CD14-positive monocyte (primary cell): ENCODE results near the gene GDF9. TPM values are rescaled to one million over a fixed set of nuclear protein-coding genes. Genes with fewer than 3 reads are reported as not detected.

Source experiments
- DNase-seq, 3 donors: peaks; one replicate each; pipeline ENCODE4 v3.0.0-alpha.2; 2011 to 2022
- H2AFZ ChIP-seq: 2 replicates; pipeline ENCODE4 v1.6.0; 2012; ENCODE audit warnings: mild to moderate bottlenecking, low read depth, low read length, inconsistent platforms; ENCODE audit not compliant: insufficient read depth, poor library complexity, severe bottlenecking
- H3K27ac ChIP-seq, 2 donors: 1 replicate in 1 of 2; 2 replicates in 1 of 2; pipeline ENCODE4 v1.5.1; 2012 to 2013; ENCODE audit warnings: low read length in 2 of 2, control low read depth in 1 of 2, inconsistent platforms in 1 of 2, low read depth in 1 of 2, mild to moderate bottlenecking in 1 of 2
- H3K27me3 ChIP-seq, 2 donors: one replicate each; pipeline versions ENCODE4 v1.6.0 to v1.6.1; 2011 to 2013; ENCODE audit warnings: low read length in 2 of 2; ENCODE audit not compliant: control insufficient read depth in 2 of 2, insufficient read depth in 2 of 2
- H3K36me3 ChIP-seq, 2 donors: replicated peaks in 1 of 2; 1 replicate in 1 of 2; 2 replicates in 1 of 2; pipeline versions ENCODE4 v1.5.1 to v1.6.1; 2012 to 2013; ENCODE audit warnings: low read length in 2 of 2, control low read depth in 1 of 2, inconsistent platforms in 1 of 2, mild to moderate bottlenecking in 1 of 2; ENCODE audit not compliant: insufficient read depth in 2 of 2, control insufficient read depth in 1 of 2
- H3K4me1 ChIP-seq, 2 donors: 1 replicate in 1 of 2; 2 replicates in 1 of 2; pipeline versions ENCODE4 v1.5.1 to v1.6.1; 2012 to 2013; ENCODE audit warnings: low read length in 2 of 2, control low read depth in 1 of 2, inconsistent platforms in 1 of 2, mild to moderate bottlenecking in 1 of 2, moderate library complexity in 1 of 2; ENCODE audit not compliant: insufficient read depth in 2 of 2, control insufficient read depth in 1 of 2
- H3K4me2 ChIP-seq: replicated peaks from 2 replicates; pipeline ENCODE3; 2012; ENCODE audit warnings: low read length, moderate library complexity, mild to moderate bottlenecking; ENCODE audit not compliant: poor library complexity, severe bottlenecking; ENCODE audit errors: extremely low read depth
- H3K4me3 ChIP-seq, 3 experiments: fragments of 200-600 bp in 1 of 3; sonication (generic) in 1 of 3; replicated peaks in 1 of 3; 1 replicate in 2 of 3; 2 replicates in 1 of 3; pipeline ENCODE4 v1.5.1; 2011 to 2013; ENCODE audit warnings: low read length in 3 of 3, mild to moderate bottlenecking in 3 of 3, control low read depth in 2 of 3, low read depth in 2 of 3, inconsistent platforms in 1 of 3, moderate library complexity in 1 of 3
- H3K79me2 ChIP-seq: 2 replicates; pipeline ENCODE4 v1.6.0; 2012; ENCODE audit warnings: mild to moderate bottlenecking, control low read depth, inconsistent platforms, low read length, moderate library complexity; ENCODE audit not compliant: insufficient read depth
- H3K9ac ChIP-seq: 2 replicates; pipeline ENCODE4 v1.6.0; 2017; ENCODE audit warnings: low read length, mild to moderate bottlenecking; ENCODE audit not compliant: insufficient read depth, poor library complexity, severe bottlenecking
- H3K9me3 ChIP-seq, 2 donors: replicated peaks in 1 of 2; 1 replicate in 1 of 2; 2 replicates in 1 of 2; pipeline versions ENCODE4 v1.5.1 to v1.6.1; 2012 to 2013; ENCODE audit warnings: low read length in 2 of 2, control low read depth in 1 of 2; ENCODE audit not compliant: control insufficient read depth in 1 of 2, insufficient read depth in 1 of 2
- H4K20me1 ChIP-seq: 2 replicates; pipeline ENCODE4 v1.6.0; 2012; ENCODE audit warnings: mild to moderate bottlenecking, low read length, control low read depth, moderate library complexity; ENCODE audit not compliant: insufficient read depth
- H3K27ac Mint-ChIP-seq, 7 donors: one replicate each; pipeline ENCODE4 v1.8.0; 2020; ENCODE audit warnings: mild to moderate bottlenecking in 7 of 7, mixed read lengths in 7 of 7, moderate library complexity in 6 of 7, inconsistent platforms in 2 of 7
- H3K27me3 Mint-ChIP-seq, 3 donors: one replicate each; pipeline ENCODE4 v1.8.0; 2021 to 2022; ENCODE audit warnings: low read depth in 3 of 3, mild to moderate bottlenecking in 3 of 3, mixed read lengths in 3 of 3, moderate library complexity in 3 of 3, inconsistent platforms in 1 of 3
- H3K36me3 Mint-ChIP-seq, 2 donors: one replicate each; pipeline ENCODE4 v1.8.0; 2020; ENCODE audit warnings: mixed read lengths in 2 of 2, inconsistent platforms in 1 of 2, mild to moderate bottlenecking in 1 of 2
- H3K4me1 Mint-ChIP-seq: one replicate; pipeline ENCODE4 v1.8.0; 2020; ENCODE audit warnings: mild to moderate bottlenecking, mixed read lengths
- H3K4me3 Mint-ChIP-seq, 2 donors: one replicate each; pipeline ENCODE4 v1.8.0; 2020; ENCODE audit warnings: mild to moderate bottlenecking in 2 of 2, mixed read lengths in 2 of 2, moderate library complexity in 1 of 2
- H3K9me3 Mint-ChIP-seq, 7 donors: one replicate each; pipeline ENCODE4 v1.8.0; 2020 to 2022; ENCODE audit warnings: mixed read lengths in 7 of 7, mild to moderate bottlenecking in 6 of 7, moderate library complexity in 6 of 7, inconsistent platforms in 2 of 7
- WGBS: methylation state at CpG from one replicate; pipeline ENCODE4 v1.1.5; 2013; ENCODE audit warnings: missing lambda C conversion rate; ENCODE audit not compliant: insufficient coverage; 5-methylcytosine and 5-hydroxymethylcytosine counted together
- intact Hi-C, 2 donors: fragments of 100-400 bp; cut with micrococcal nuclease; formaldehyde crosslinking; loops; one replicate each; pipeline versions ENCODE4 v1.15.0 to v1.15.1; 2023
- polyA plus RNA-seq, 3 donors: library from polyadenylated mRNA; depleted of rRNA in 1 of 3; unstranded in 2 of 3; stranded (reverse) in 1 of 3; fragments of 300-500 nt in 2 of 3; fragments of >200 nt in 1 of 3; fragmentation: Illumina TruSeq in 2 of 3; gene quantifications; 1 replicate in 2 of 3; 2 replicates in 1 of 3; pipeline ENCODE4 v1.2.3, GENCODE V29; 2012 to 2021
- TF ChIP-seq, protein P1 (sequence below): fragments of 200-600 bp; IDR thresholded peaks from one replicate; pipeline ENCODE4 v1.8.0; 2022; ENCODE audit warnings: antibody characterized with exemption, mild to moderate bottlenecking

The GDF9 gene
- polyA plus RNA-seq, 3 donors, result 0.55 TPM; not detected in 2

GRCh38 chr5:132825033-132825833 is 41.0 kb downstream of the GDF9 start:
- TF ChIP-seq, protein P1, sequence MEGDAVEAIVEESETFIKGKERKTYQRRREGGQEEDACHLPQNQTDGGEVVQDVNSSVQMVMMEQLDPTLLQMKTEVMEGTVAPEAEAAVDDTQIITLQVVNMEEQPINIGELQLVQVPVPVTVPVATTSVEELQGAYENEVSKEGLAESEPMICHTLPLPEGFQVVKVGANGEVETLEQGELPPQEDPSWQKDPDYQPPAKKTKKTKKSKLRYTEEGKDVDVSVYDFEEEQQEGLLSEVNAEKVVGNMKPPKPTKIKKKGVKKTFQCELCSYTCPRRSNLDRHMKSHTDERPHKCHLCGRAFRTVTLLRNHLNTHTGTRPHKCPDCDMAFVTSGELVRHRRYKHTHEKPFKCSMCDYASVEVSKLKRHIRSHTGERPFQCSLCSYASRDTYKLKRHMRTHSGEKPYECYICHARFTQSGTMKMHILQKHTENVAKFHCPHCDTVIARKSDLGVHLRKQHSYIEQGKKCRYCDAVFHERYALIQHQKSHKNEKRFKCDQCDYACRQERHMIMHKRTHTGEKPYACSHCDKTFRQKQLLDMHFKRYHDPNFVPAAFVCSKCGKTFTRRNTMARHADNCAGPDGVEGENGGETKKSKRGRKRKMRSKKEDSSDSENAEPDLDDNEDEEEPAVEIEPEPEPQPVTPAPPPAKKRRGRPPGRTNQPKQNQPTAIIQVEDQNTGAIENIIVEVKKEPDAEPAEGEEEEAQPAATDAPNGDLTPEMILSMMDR, result no peak
- no peak overlapping the region for H3K27ac Mint-ChIP-seq
- H3K27me3 ChIP-seq, result peaks cover 45 to 87% of the 10 kb centered on the region in 2 donors
- peaks cover 0 to 21% (median 13%) of the 10 kb centered on the region in 7 donors for H3K9me3 Mint-ChIP-seq
- H4K20me1 ChIP-seq, result peaks cover 86% of the 10 kb centered on the region
- DNase-seq, result no peak
- peaks cover 13 to 35% of the 10 kb centered on the region in 2 donors for H3K4me1 ChIP-seq
- peaks cover 33% of the 10 kb centered on the region for H3K4me1 Mint-ChIP-seq
- peaks cover 38% of the 10 kb centered on the region in 2 donors for H3K36me3 Mint-ChIP-seq
- H3K4me3 ChIP-seq, result no peak overlapping the region
- H3K4me3 Mint-ChIP-seq, result peak overlapping the region in 1 of 2 donors; percentile 77
- H3K79me2 ChIP-seq, result peaks cover 11% of the 10 kb centered on the region
- H2AFZ ChIP-seq, result no peak overlapping the region
- peak overlapping the region; percentile 50 for H3K4me2 ChIP-seq
- peaks cover 75 to 96% (median 84%) of the 10 kb centered on the region in 3 donors for H3K27me3 Mint-ChIP-seq
- H3K36me3 ChIP-seq, result peaks cover 0 to 37% of the 10 kb centered on the region in 2 donors
- H3K9me3 ChIP-seq, result peaks cover 0 to 17% of the 10 kb centered on the region in 2 donors
- peak overlapping the region; percentile 6 for H3K9ac ChIP-seq
- H3K27ac ChIP-seq, result no peak overlapping the region
- WGBS, result 20% methylated on average over 71 of the region's 71 CpGs
- intact Hi-C loops, result loop anchor here in 1 of 2 donors (10.0 kb wide), 1 partner anchor 320 kb away; no protein-coding TSS in a partner anchor

- Histone ChIP-seq H2AFZ (no peak overlapping the region), H3K4me2 (no peak overlapping the region), H3K27me3 (peaks cover 51 to 90% of the 10 kb centered on the region in 2 donors), H3K36me3 (peaks cover 0 to 37% of the 10 kb centered on the region in 2 donors), H3K9me3 (peaks cover 0 to 17% of the 10 kb centered on the region in 2 donors), H3K4me1 (peaks cover 14 to 37% of the 10 kb centered on the region in 2 donors), H3K9ac (no peak overlapping the region), H3K79me2 (peaks cover 7% of the 10 kb centered on the region), H3K4me3 (no peak overlapping the region), H3K27ac (no peak overlapping the region), H4K20me1 (peaks cover 81% of the 10 kb centered on the region)
- peaks cover 37% of the 10 kb centered on the region for H3K4me1 Mint-ChIP-seq
- H3K9me3 Mint-ChIP-seq, result peaks cover 0 to 25% (median 13%) of the 10 kb centered on the region in 7 donors
- peak overlapping the region in 1 of 2 donors; percentile 77 for H3K4me3 Mint-ChIP-seq
- DNase-seq, result no peak
- TF ChIP-seq, protein P1, result no peak
- H3K27me3 Mint-ChIP-seq, result peaks cover 79 to 96% (median 85%) of the 10 kb centered on the region in 3 donors
- intact Hi-C loops, result loop anchor here in 1 of 2 donors (5.0 to 10.0 kb wide), 2 partner anchors 320 to 437 kb away; no protein-coding TSS in a partner anchor
- peaks cover 38% of the 10 kb centered on the region in 2 donors for H3K36me3 Mint-ChIP-seq
- WGBS, result 93% methylated on average over 2 of the region's 3 CpGs
- no peak overlapping the region for H3K27ac Mint-ChIP-seq
Measured at GRCh38 chr5:132824426-132824825, 41.8 kb downstream of the GDF9 start.
